Measurements from ENCODE around the gene ZDHHC14. TPM values are rescaled to one million over a fixed set of nuclear protein-coding genes. Genes with fewer than 3 reads are reported as not detected.

The ZDHHC14 gene
- total and polyA plus RNA-seq, 2 of the 8 experiments (the other 6 are each of a cell fraction or from before 2014, with no cell fraction given): 2.9 to 5.3 TPM

GRCh38 chr6:157531986-157532365 lies 151.0 kb downstream of the ZDHHC14 start:
- no peak overlapping the region for H3K56ac ChIP-seq (replicated peaks; ENCODE audit: insufficient read length, low read depth, low read length)
- H2BK12ac ChIP-seq (ENCODE audit: low read depth, low read length): peak overlapping the region; percentile 94
- H3K79me2 ChIP-seq (ENCODE audit: control insufficient read depth in 1 of 2, insufficient read depth in 2 of 2, low read length in 2 of 2): no peaks in the 10 kb centered on the region
- H2BK15ac ChIP-seq (ENCODE audit: low read length): 0 out of 2 replicates have a peak overlapping the region, but pooled peaks have one; percentile 2
- DNase-seq (ENCODE audit: low read depth in 1 of 2, low spot score in 2 of 2) (no peak), FAIRE-seq (no peak)
- no peak overlapping the region for H3K23ac ChIP-seq (ENCODE audit: insufficient read length)
- no peaks in the 10 kb centered on the region for H3K36me3 ChIP-seq (ENCODE audit: control insufficient read depth in 2 of 4, insufficient read depth in 4 of 4, low read length in 3 of 4)
- H3K18ac ChIP-seq (ENCODE audit: extremely low read depth, low read length): no peak overlapping the region; the same call in 1 of the 2 replicates
- H3K23me2 ChIP-seq (ENCODE audit: low read depth, low read length): no peaks in the 10 kb centered on the region
- no peak overlapping the region for H3K9ac ChIP-seq (replicated peaks in 1 of 4; ENCODE audit: extremely low read depth in 1 of 4, low read depth in 3 of 4, low read length in 3 of 4)
- H3K4ac ChIP-seq (replicated peaks; ENCODE audit: insufficient read length, low read depth, low read length): peak overlapping the region; percentile 7
- H2AK5ac ChIP-seq (ENCODE audit: low read depth, low read length): peak overlapping the region; percentile 84; the same call in 1 of the 2 replicates
- H3K27ac ChIP-seq (ENCODE audit: low read depth, low read length): no peak overlapping the region
- H3K4me3 ChIP-seq (ENCODE audit: extremely low read depth in 1 of 4, insufficient read depth in 2 of 4, low read depth in 3 of 4, low read length in 4 of 4): no peak overlapping the region; a peak in 1 of 8 replicates
- 0 out of 7 replicates have a peak, but pooled peaks cover 0 to 2% (median 0%) of the 10 kb centered on the region in 4 experiments for H3K27me3 ChIP-seq (replicated peaks in 1 of 4; ENCODE audit: control insufficient read depth in 3 of 4, extremely low read depth in 1 of 4, insufficient read depth in 3 of 4, low read length in 3 of 4)
- ChIA-PET CTCF (ENCODE audit: partially characterized antibody) (interaction anchor here (1.0 kb wide), 1 partner anchor 70 kb away, joined by 3 read pairs; no protein-coding TSS in a partner anchor), POLR2A (ENCODE audit: partially characterized antibody) (interaction anchor here (0.6 to 1.7 kb wide), 7 partner anchors 11 to 192 kb away, joined by 3 to 7 read pairs (median 4); no protein-coding TSS in a partner anchor)
- peak overlapping the region; percentile 93; the same call in 1 of the 2 replicates for H2BK5ac ChIP-seq (ENCODE audit: low read depth, low read length)
- H3K4me1 ChIP-seq (replicated peaks in 1 of 4; ENCODE audit: control insufficient read depth in 3 of 4, insufficient read depth in 4 of 4, low read length in 3 of 4): peaks cover 11 to 31% (median 23%) of the 10 kb centered on the region in 4 experiments
- H3K4me2 ChIP-seq (ENCODE audit: insufficient read depth in 1 of 2, low read depth in 2 of 2, low read length in 2 of 2): peak overlapping the region in 1 of 2 experiments; percentile 0; a peak in 1 of 4 replicates
- H4K91ac ChIP-seq (replicated peaks; ENCODE audit: insufficient read length, low read length): peak overlapping the region; percentile 31
- no peak overlapping the region for H2AFZ ChIP-seq (ENCODE audit: low read length)
- H4K20me1 ChIP-seq (replicated peaks in 1 of 2; ENCODE audit: control insufficient read depth in 1 of 2, insufficient read depth in 2 of 2, low read length in 2 of 2): no peaks in the 10 kb centered on the region
- 89% methylated on average over 3 of the region's 3 CpGs; no CpG with 5 or more reads in 1 of the 2 experiments for WGBS, 2 experiments (ENCODE audit: extremely low coverage in 1 of 2, insufficient coverage in 1 of 2, insufficient read length in 1 of 2, insufficient replicate concordance in 2 of 2, low coverage in 1 of 2, low lambda C conversion rate in 2 of 2, missing lambda C conversion rate in 1 of 2)
- H3K79me1 ChIP-seq (ENCODE audit: low read depth, low read length): no peaks in the 10 kb centered on the region
- H2BK20ac ChIP-seq (ENCODE audit: low read length): peak overlapping the region; percentile 99
- no peak overlapping the region for H4K5ac ChIP-seq (ENCODE audit: insufficient read length, low read depth, low read length)
- no peak overlapping the region for H4K8ac ChIP-seq (ENCODE audit: extremely low read depth, insufficient read depth, low read length)
- H3K9me3 ChIP-seq (ENCODE audit: insufficient read depth in 2 of 2, low read depth in 1 of 2, low read length in 1 of 2): no peaks in the 10 kb centered on the region
- H2BK120ac ChIP-seq (replicated peaks; ENCODE audit: low read depth, low read length): peak overlapping the region; percentile 81
- no peak overlapping the region for H3K14ac ChIP-seq (ENCODE audit: insufficient read length)
- TF ChIP-seq EGR1 (IDR thresholded peaks at IDR 0.05; ENCODE audit: borderline replicate concordance, low read depth, low read length): no peak
- no peak for TF ChIP-seq SIRT6 (IDR thresholded peaks at IDR 0.05; ENCODE audit: low read length)
- no peak for TF ChIP-seq MAFK (IDR thresholded peaks at IDR 0.05; ENCODE audit: low read depth, low read length)
- no peak for TF ChIP-seq E2F6 (IDR thresholded peaks at IDR 0.05)
- TF ChIP-seq RAD21 (IDR thresholded peaks at IDR 0.05 in 1 of 2, conservative IDR thresholded peaks at IDR 0.05 in 1 of 2; ENCODE audit: low read depth in 2 of 2, low read length in 2 of 2): no peak
- no peak for TF ChIP-seq SRF (IDR thresholded peaks at IDR 0.05; ENCODE audit: low read depth, low read length)
- TF ChIP-seq CREB1 (IDR thresholded peaks at IDR 0.05): no peak
- TF ChIP-seq CEBPB (IDR thresholded peaks at IDR 0.05; ENCODE audit: low read depth, low read length): no peak
- no peak for TF ChIP-seq RXRA (IDR thresholded peaks at IDR 0.05; ENCODE audit: insufficient read depth, low read depth, low read length)
- TF ChIP-seq PHF8 (conservative IDR thresholded peaks at IDR 0.05; ENCODE audit: low read depth, low read length): no peak
- TF ChIP-seq CHD1 (IDR thresholded peaks at IDR 0.05; ENCODE audit: low read depth, low read length): no peak
- TF ChIP-seq CBX8 (IDR thresholded peaks at IDR 0.05; ENCODE audit: borderline replicate concordance, low read depth, low read length): no peak
- no peak for TF ChIP-seq JUN (IDR thresholded peaks at IDR 0.05; ENCODE audit: low read depth, low read length)
